ENCODE results near the gene RSPO3.
"Not testable (repeated sequence)": the region's sequence is repeated elsewhere in the genome, so short reads cannot be mapped to it uniquely, and the experiment has no call there.

The RSPO3 gene

DNA sequence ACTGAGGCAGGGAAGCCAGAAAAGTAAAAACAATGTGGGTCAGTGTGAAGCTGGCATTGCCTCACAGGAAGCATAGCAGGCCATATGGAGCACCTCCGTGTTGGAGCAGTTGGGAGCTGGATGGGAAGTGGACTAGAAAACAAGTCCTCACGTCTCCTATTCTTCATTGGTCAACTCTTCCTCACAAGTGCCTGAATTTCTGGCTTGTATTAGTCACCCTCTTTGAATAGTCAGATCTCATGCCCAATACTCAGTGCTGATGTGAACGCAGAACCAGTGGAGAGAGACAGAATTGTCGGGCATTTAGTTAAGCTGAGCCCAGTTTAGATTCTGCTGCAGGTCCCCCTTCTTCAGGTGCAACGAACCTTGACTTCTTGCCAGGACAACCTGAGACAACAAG, 22.3 kb upstream of the RSPO3 start:
- Histone ChIP-seq H3K4me3 (no peak overlapping the region), H3K27ac (no peak overlapping the region)
- TF ChIP-seq, protein P1, sequence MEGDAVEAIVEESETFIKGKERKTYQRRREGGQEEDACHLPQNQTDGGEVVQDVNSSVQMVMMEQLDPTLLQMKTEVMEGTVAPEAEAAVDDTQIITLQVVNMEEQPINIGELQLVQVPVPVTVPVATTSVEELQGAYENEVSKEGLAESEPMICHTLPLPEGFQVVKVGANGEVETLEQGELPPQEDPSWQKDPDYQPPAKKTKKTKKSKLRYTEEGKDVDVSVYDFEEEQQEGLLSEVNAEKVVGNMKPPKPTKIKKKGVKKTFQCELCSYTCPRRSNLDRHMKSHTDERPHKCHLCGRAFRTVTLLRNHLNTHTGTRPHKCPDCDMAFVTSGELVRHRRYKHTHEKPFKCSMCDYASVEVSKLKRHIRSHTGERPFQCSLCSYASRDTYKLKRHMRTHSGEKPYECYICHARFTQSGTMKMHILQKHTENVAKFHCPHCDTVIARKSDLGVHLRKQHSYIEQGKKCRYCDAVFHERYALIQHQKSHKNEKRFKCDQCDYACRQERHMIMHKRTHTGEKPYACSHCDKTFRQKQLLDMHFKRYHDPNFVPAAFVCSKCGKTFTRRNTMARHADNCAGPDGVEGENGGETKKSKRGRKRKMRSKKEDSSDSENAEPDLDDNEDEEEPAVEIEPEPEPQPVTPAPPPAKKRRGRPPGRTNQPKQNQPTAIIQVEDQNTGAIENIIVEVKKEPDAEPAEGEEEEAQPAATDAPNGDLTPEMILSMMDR (IDR thresholded peaks at IDR 0.05) = no peak
- DNase-seq (ENCODE audit: low spot score) = no peak

DNA sequence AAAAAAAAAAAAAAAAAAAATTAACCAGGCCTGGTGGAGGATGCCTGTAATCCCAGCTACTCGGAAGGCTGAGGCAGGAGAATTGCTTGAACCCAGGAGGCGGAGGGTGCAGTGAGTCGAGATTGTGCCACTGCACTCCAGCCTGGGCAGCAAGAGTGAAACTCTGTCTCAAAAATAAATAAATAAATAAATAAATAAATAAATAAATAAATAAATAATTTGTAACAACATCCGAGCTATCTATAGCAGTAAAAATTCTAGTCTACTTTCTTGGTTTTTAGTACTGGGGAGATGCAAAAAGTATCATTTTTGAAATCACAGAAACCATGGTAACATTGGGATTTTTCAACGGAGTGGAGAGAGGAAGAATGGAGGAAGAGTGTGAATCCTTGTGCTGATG, 21.0 kb upstream of the RSPO3 start:
- not testable (repeated sequence) for H3K27ac ChIP-seq; H3K4me3 ChIP-seq; DNase-seq (ENCODE audit: low spot score)

DNA sequence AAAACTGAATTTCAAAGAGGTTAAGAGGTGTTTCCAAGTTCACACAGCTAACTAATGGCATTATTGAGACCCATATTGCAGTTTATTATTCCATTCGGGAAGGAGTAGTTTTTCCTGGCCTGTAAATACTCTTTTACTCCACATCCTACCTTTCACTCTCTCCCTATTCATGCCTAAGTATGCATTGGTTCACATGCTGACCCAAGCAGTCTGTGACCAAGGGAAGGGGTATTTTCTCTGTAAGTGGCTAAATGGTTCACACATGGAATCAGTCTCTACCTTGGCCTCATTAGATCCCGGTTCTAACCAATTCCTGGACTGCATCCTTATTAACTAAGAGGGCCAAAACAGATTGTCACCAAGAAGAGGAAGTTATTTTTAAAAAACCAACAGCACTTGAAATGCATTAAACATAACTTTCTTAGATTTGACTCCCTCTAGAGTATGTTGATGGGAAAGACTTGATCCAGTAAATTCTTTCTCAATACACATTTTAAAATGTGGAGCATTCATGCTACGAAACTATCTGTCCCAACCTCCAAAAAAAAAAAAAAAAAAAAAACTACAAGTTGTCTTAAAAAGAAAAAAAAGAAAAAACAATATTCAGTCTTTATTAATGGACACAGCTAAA, 17.8 kb upstream of the RSPO3 start:
- DNase-seq (ENCODE audit: low spot score) = no peak
- Histone ChIP-seq H3K4me3 (no peak overlapping the region), H3K27ac (no peak overlapping the region)
- TF ChIP-seq, protein P1 (IDR thresholded peaks at IDR 0.05) = no peak

DNA sequence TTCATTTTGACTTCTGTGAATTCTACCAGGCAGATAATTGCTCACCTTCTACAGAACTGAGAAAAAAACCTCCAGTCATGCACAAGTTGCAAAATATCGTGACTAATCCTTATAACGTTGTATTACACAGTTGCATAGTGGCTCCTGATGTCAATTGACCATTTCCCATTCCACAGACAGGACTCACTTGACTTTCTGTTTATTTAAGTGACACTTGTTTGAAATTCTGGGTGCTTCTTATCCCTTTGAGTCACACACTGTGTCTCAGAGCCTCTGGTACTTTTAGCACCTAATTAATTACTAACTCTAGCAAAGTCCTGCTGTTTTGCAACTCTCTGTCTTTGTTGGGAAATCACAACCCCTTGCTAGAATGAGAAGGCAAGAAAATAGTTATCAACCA, 16.2 kb upstream of the RSPO3 start:
- no peak for DNase-seq (ENCODE audit: low spot score)

DNA sequence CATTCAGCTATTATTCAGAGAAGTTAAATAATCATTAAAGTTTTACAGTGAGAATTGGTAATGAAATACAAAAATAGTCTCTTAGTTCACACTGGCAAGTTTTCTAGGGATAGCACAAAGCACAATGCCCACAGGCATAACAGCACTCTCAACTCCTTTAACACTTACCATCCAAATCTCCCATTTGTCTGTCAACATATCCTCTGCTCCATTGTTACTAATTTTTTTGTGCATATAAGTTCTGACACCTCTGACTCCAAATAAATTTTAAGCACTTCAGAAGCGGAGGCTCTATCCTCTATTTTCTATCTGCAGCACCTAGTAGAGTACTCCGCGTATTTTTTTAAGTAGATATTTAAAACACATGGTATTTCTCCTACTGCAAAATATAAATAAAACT, 15.6 kb upstream of the RSPO3 start:
- H3K27ac ChIP-seq = no peak overlapping the region
- DNase-seq (ENCODE audit: low spot score) = no peak
- H3K4me3 ChIP-seq = no peak overlapping the region
- TF ChIP-seq, protein P1 (IDR thresholded peaks at IDR 0.05) = no peak

More for the DNA sequence above, 16.2 kb upstream of the RSPO3 start:
- no peak overlapping the region for H3K4me3 ChIP-seq
- TF ChIP-seq, protein P1 (IDR thresholded peaks at IDR 0.05) = no peak
- no peak overlapping the region for H3K27ac ChIP-seq

DNA sequence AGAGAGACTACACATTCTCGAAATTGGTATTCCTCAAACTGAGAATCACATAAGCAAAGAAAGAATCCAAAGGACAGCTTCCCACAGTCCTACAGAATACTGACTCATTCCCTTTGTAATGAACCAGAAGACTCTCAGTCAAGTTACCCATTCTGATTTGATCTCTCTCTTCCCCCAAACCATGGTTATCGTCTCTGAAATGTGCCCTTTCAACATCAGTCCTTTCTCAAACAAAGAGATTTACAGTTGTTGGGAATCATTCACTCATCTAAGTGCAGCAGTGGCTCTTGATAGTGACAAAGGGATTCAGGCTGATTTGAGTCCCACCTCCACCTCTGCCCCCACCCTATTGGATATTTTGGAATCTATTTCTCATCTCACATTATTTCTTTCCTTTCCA, 15.0 kb upstream of the RSPO3 start:
- H3K27ac ChIP-seq = no peak overlapping the region
- TF ChIP-seq, protein P1 (IDR thresholded peaks at IDR 0.05) = no peak
- no peak for DNase-seq (ENCODE audit: low spot score)
- H3K4me3 ChIP-seq = no peak overlapping the region

DNA sequence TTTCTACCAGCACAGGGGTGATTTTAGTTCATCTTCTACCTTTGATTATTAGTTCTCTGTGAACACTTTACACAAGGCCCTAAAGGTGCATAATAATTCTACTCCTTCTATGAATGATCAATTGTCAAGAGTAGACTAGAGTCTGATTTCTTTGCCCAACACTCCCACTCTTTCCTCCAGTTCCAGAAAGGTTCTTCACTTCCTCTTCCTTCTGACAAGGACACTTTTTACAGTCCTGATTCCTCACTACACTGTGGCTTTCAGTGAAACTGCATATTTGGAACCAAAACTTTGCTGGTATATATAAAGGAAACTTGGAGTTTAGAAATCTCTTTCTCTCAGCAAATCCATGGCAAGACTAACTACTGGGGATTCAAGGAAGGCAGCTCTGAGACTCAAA, 10.6 kb upstream of the RSPO3 start:
- TF ChIP-seq, protein P1 (IDR thresholded peaks at IDR 0.05) = no peak
- no peak overlapping the region for H3K27ac ChIP-seq
- no peak overlapping the region for H3K4me3 ChIP-seq
- DNase-seq (ENCODE audit: low spot score) = no peak

Measured in coronary artery (tissue), 2 donors.